Prostate gland (tissue), 2 donors: ENCODE results near the gene CLPTM1L.

Experiments used
- POLR2A ChIP-seq: fragments of 450-650 bp; IDR thresholded peaks from one replicate; pipeline ENCODE4 v1.6.1; 2016; ENCODE audit warnings: antibody characterized with exemption, mild to moderate bottlenecking
- TF ChIP-seq, protein P1 (sequence below), 4 experiments: fragments of 200-600 bp in 2 of 4; fragments of 450-650 bp in 2 of 4; sonication (generic) in 2 of 4; IDR thresholded peaks; 1 replicate in 3 of 4; 2 replicates in 1 of 4; pipeline ENCODE4 v1.5.1; 2016 to 2019; ENCODE audit warnings: antibody characterized with exemption in 4 of 4, mild to moderate bottlenecking in 2 of 4, moderate library complexity in 2 of 4

DNA sequence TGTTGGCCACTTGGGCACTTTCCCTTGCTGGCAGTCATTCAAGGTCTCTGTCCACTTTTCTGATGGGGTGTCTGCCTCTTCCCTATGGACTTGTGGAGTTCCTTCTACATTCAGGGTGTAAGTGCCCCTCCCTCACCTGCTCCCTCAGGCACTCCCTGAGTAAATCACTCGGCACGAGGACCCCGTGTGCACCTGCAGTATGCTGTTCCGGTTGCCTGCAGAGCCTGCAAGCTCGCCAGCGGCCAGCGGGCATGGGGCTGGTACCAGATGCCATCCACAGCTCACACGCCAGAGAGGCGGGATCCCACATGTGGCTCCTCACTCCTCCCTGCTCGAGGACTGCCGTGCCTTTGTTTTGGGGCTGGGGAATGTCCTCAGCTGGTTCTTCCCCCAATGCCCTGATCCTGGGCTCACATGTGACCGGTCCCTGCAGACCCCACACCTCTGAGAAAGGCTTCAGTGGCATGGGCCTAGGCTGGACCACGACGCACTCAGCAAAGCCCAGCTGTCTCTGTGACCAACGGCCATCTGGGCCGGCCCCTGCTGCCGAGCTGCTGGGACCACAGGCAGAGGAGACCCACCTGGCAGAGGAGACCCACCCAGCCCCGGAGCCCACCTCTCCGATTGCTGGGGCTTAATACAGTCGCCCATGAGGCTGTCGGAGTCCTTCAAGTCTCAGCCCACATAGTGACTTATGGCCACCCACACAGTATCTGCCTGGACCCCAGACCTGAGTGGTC lies 46.1 kb upstream of the CLPTM1L start:
- TF ChIP-seq POLR2A = no peak
- TF ChIP-seq, protein P1, sequence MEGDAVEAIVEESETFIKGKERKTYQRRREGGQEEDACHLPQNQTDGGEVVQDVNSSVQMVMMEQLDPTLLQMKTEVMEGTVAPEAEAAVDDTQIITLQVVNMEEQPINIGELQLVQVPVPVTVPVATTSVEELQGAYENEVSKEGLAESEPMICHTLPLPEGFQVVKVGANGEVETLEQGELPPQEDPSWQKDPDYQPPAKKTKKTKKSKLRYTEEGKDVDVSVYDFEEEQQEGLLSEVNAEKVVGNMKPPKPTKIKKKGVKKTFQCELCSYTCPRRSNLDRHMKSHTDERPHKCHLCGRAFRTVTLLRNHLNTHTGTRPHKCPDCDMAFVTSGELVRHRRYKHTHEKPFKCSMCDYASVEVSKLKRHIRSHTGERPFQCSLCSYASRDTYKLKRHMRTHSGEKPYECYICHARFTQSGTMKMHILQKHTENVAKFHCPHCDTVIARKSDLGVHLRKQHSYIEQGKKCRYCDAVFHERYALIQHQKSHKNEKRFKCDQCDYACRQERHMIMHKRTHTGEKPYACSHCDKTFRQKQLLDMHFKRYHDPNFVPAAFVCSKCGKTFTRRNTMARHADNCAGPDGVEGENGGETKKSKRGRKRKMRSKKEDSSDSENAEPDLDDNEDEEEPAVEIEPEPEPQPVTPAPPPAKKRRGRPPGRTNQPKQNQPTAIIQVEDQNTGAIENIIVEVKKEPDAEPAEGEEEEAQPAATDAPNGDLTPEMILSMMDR (IDR thresholded peaks at IDR 0.05) = no peak
